HG03442 (cell line): ENCODE results near the gene FRMD4A.
"Not testable (repeated sequence)": the region's sequence is repeated elsewhere in the genome, so short reads cannot be mapped to it uniquely, and the experiment has no call there.

ENCODE experiments used
- ATAC-seq: cut with Tn5 transposase; IDR thresholded peaks from one replicate; pipeline ENCODE4 v1.9.1; 2021; ENCODE audit warnings: mild to moderate bottlenecking, moderate library complexity; ENCODE audit not compliant: unreplicated experiment

FRMD4A gene

DNA sequence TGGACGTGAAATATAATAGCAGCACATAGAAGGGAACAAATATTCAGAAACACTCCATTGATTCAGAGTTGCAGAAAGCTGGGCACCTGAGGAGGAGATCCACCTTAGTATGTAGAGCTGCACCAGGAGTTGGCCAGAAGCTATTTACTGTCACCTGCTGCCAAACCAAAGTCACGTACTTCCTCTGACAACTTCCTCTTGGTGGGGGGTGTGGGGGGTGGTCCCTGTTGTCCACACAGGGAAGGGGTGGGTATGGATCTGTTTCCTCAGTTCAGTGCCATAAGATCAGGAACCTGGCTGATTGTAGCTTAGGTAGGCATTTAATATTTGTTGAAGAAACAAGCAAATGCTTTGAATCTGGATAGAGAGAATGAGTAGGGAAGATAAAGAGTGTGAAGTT, 264.6 kb downstream of the FRMD4A start:
- no peak for ATAC-seq

DNA sequence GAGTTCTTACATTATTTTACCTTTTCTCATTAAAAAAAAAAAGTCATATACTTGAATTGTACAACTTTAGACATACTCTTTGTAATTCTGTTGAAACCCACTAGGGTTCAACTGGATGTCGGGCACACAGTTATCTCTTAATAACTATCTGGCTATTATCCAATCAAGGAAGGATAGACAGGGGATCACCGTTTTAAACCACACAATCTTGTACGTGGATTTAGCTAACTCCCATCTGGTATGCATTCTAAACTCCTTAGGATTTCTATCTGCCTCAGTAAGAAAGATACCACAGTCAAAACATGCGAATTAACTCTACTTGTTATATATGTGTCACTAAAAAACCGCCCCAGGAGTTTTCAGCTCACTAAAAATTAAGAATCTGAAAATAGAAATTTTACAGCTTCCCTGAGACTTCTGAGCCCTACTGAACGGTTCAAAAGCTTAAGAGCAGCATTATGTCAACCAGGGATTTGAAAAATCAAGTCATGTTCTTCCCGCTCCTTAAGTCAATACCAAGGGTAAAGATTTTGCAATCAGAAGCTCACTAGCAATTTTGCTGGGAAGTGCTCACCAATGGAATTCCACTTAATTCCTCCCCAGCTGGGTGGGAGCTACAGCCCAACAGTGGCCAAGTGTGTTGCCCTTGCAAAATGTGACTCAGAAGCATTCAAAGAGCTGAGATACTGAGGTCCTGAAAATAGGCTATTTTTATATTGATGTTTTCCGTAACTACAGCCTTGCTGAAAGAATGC, 267.0 kb downstream of the FRMD4A start:
- no peak for ATAC-seq

GRCh38 chr10:14062528-14063260, 268.0 kb downstream of the FRMD4A start:
- ATAC-seq, result no peak

DNA sequence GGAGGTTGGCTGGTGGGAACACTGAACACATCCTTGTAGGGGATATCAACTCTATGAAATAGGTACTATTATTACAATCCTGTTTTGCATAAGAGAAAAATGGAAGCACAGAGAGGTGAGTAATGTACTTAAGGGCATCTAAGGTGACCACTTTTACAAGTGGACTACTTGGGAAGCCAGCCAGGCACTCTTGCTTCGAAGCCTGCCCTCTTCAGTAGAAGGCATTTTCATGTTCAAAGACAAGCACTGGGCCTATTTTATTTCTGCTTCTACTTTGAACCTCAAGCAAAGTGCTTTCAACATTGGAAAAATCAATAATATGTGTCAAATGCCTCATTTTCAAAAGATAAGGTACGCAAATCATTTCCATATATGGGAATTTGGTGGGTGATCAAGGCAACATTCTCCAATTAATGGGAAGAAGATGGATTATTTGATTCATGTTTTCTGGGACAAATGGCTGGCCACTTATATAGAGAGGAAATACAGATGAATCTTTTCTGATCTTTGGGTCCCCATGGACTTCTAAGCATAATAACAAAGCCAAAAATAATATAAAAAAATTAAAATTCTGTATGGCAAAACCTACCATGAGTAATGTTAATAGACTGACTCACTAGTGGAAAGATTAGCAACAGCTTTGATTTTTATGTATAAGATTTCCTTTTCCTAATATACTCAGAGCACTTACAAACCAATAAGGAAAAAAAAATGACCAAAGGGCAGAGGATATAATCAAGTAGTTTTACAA, 270.2 kb downstream of the FRMD4A start:
- ATAC-seq, result no peak

GRCh38 chr10:14056610-14057332, 274.0 kb downstream of the FRMD4A start:
- ATAC-seq, result no peak

DNA sequence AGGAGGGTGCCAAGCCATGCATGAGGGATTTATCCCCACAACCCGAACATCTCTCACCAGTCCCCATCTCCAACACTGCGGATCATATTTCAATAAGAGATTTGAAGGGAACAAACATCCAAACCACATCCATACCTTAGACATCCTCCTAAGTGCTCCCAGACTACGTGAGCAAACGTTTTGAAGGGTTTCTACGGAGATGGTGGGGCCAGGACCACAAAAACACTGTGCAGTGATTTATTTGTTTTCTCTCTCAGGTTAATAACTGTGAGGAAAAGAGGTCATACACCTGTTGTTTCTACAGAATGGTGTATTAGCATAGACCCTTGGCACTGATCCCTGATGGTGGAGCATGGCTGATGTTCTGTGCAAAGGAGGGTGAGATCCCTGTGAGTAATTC, 277.8 kb downstream of the FRMD4A start:
- no peak for ATAC-seq

DNA sequence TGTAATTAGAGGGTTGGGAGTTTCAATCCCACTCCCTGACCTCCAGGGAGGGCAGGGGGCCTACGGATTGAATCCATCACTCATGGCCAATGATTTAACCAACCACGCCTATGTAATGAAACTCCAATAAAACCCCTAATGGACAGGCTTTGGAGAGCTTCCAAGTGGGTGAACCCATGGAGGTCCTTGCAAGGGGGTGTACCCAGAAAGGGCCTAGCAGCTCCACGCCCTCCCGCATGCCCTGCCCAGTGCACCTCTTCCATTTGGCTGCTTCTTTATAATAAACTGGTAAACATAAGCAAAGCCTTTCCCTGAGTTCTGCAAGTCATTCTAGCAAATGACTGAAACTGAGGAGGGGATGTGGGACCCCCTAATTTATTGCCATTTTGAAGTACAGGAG, 280.1 kb downstream of the FRMD4A start:
- no peak for ATAC-seq

DNA sequence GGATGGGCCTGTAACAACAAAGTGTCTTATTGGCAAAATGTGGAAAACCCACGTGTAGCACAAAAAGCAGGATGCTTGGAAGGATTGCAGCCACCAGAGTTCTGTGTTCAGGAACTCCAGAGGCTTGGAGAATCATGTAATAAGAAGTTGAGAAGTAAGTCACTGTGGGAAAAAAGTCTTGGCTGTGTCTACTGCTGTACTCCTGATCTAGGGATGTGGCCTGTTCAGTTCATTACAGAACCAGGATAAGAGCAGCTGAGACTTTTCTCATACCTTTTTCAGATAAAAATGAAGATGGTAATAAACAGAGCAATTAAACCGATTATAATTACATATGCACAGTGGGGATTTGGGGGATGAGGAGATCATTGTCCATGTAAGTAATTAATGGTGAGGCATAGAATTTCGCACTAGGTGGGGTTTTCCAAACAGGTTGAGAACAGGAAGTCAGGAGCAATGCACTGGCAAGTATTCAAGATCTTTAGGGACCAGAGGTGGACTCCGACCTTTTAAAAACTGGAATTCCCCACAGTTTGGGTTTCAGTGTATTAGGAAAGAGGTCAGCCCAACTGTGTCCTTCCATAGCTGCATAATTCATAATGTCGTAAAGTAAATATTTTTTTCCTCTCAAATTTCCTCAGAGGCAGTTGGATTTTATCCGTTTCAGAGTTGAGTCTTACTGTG, 281.7 kb downstream of the FRMD4A start:
- no peak for ATAC-seq

GRCh38 chr10:14047431-14047830, 283.3 kb downstream of the FRMD4A start:
- no peak for ATAC-seq

- not testable (repeated sequence) for ATAC-seq
Observed at GRCh38 chr10:14042051-14042450, 288.7 kb downstream of the FRMD4A start.

GRCh38 chr10:14040787-14041631, 289.7 kb downstream of the FRMD4A start:
- ATAC-seq, result no peak

GRCh38 chr10:14039968-14040668, 290.6 kb downstream of the FRMD4A start:
- ATAC-seq, result no peak

GRCh38 chr10:14036233-14036632, 294.5 kb downstream of the FRMD4A start:
- no peak for ATAC-seq

GRCh38 chr10:14035506-14035905, 295.2 kb downstream of the FRMD4A start:
- no peak for ATAC-seq

DNA sequence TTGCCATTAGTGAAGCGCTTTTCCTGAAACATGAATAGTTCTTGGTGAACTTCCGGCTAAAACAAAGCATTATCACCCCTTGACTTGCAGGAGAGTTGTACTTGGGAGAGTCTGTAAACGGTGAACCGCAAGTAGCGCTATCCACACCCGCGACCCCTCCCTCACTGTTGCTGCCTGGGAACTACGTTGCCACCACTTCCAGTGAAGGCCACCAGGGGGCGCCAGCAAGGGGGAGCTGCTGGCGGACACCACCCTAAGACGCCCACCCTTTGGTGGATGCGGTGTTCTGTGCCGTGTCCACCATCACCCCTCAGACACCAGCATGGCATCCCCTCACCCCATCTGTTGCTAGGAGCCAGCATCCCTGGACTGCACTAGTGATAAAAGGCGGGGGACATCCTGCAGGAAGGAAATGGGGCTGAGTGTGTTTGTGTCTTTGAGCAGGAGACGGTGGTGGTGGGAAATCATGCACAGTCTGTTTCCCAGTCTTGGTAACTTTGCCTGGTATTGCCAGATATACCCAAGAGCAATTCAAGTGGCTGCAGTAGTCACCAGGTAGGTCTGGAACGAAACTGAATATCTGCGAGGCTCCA, 298.2 kb downstream of the FRMD4A start:
- no peak for ATAC-seq

GRCh38 chr10:14026325-14026724, 304.4 kb downstream of the FRMD4A start:
- no peak for ATAC-seq

- no peak for ATAC-seq
Observed at GRCh38 chr10:14025283-14026189, 305.2 kb downstream of the FRMD4A start.
